ENCODE measurements around the gene ATP8A2. TPM values are rescaled to one million over a fixed set of nuclear protein-coding genes. Genes with fewer than 3 reads are reported as not detected.

ATP8A2 gene
- polyA plus RNA-seq, 1 donor from 2014 or later: 11.9 TPM

GRCh38 chr13:25401958-25402357, 30.2 kb downstream of the ATP8A2 start:
- Histone ChIP-seq H3K9me3 (ENCODE audit: low read length) (no peaks in the 10 kb centered on the region), H3K36me3 (ENCODE audit: insufficient read depth, low read length) (no peaks in the 10 kb centered on the region), H4K20me1 (ENCODE audit: insufficient read depth) (no peaks in the 10 kb centered on the region), H3K9me2 (ENCODE audit: insufficient read depth, low read length) (no peaks in the 10 kb centered on the region), H3K9ac (ENCODE audit: low read length) (no peak overlapping the region), H3K4me2 (ENCODE audit: low read length) (no peak overlapping the region), H3K79me2 (replicated peaks; ENCODE audit: insufficient read depth, low read length) (no peaks in the 10 kb centered on the region), H3K4me3 (ENCODE audit: low read length) (no peak overlapping the region), H3K27ac (ENCODE audit: low read length) (no peak overlapping the region), H3F3A (ENCODE audit: insufficient read depth, low read length, poor library complexity, severe bottlenecking) (no peaks in the 10 kb centered on the region), H2AFZ (ENCODE audit: low read depth, low read length) (no peak overlapping the region), H3K27me3 (ENCODE audit: insufficient read depth, low read depth, low read length) (no peaks in the 10 kb centered on the region)
- TF ChIP-seq TAF1 (IDR thresholded peaks at IDR 0.05; ENCODE audit: low read depth) (no peak), RAD21 (conservative IDR thresholded peaks at IDR 0.05) (no peak), SMC3 (conservative IDR thresholded peaks at IDR 0.05; ENCODE audit: poor library complexity) (no peak), REST (IDR thresholded peaks at IDR 0.05; ENCODE audit: borderline replicate concordance) (no peak), MXI1 (conservative IDR thresholded peaks at IDR 0.05; ENCODE audit: poor library complexity, severe bottlenecking) (no peak), POLR2AphosphoS5 (IDR thresholded peaks at IDR 0.05) (no peak), EP300 (conservative IDR thresholded peaks at IDR 0.05; ENCODE audit: poor library complexity, severe bottlenecking) (no peak), EZH2 (IDR thresholded peaks at IDR 0.05; ENCODE audit: borderline replicate concordance, insufficient read depth, low read length, poor library complexity, severe bottlenecking) (no peak)
- TF ChIP-seq, protein P1, sequence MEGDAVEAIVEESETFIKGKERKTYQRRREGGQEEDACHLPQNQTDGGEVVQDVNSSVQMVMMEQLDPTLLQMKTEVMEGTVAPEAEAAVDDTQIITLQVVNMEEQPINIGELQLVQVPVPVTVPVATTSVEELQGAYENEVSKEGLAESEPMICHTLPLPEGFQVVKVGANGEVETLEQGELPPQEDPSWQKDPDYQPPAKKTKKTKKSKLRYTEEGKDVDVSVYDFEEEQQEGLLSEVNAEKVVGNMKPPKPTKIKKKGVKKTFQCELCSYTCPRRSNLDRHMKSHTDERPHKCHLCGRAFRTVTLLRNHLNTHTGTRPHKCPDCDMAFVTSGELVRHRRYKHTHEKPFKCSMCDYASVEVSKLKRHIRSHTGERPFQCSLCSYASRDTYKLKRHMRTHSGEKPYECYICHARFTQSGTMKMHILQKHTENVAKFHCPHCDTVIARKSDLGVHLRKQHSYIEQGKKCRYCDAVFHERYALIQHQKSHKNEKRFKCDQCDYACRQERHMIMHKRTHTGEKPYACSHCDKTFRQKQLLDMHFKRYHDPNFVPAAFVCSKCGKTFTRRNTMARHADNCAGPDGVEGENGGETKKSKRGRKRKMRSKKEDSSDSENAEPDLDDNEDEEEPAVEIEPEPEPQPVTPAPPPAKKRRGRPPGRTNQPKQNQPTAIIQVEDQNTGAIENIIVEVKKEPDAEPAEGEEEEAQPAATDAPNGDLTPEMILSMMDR (IDR thresholded peaks at IDR 0.05; ENCODE audit: poor library complexity, severe bottlenecking): no peak

- no peaks in the 10 kb centered on the region for H3K79me2 ChIP-seq (replicated peaks; ENCODE audit: insufficient read depth, low read length)
- H3K9ac ChIP-seq (ENCODE audit: low read length): no peak overlapping the region
- TF ChIP-seq, protein P1 (IDR thresholded peaks at IDR 0.05; ENCODE audit: poor library complexity, severe bottlenecking): no peak
- TF ChIP-seq POLR2AphosphoS5 (IDR thresholded peaks at IDR 0.05): no peak
- TF ChIP-seq RAD21 (conservative IDR thresholded peaks at IDR 0.05): no peak
- TF ChIP-seq EZH2 (IDR thresholded peaks at IDR 0.05; ENCODE audit: borderline replicate concordance, insufficient read depth, low read length, poor library complexity, severe bottlenecking): no peak
- TF ChIP-seq EP300 (conservative IDR thresholded peaks at IDR 0.05; ENCODE audit: poor library complexity, severe bottlenecking): no peak
- TF ChIP-seq SMC3 (conservative IDR thresholded peaks at IDR 0.05; ENCODE audit: poor library complexity): no peak
- no peak for TF ChIP-seq TAF1 (IDR thresholded peaks at IDR 0.05; ENCODE audit: low read depth)
- TF ChIP-seq MXI1 (conservative IDR thresholded peaks at IDR 0.05; ENCODE audit: poor library complexity, severe bottlenecking): no peak
- H3K27me3 ChIP-seq (ENCODE audit: insufficient read depth, low read depth, low read length): no peaks in the 10 kb centered on the region
- H3K27ac ChIP-seq (ENCODE audit: low read length): no peak overlapping the region
- H3K4me2 ChIP-seq (ENCODE audit: low read length): no peak overlapping the region
- H4K20me1 ChIP-seq (ENCODE audit: insufficient read depth): no peaks in the 10 kb centered on the region
- no peaks in the 10 kb centered on the region for H3K9me2 ChIP-seq (ENCODE audit: insufficient read depth, low read length)
- no peak overlapping the region for H3K4me3 ChIP-seq (ENCODE audit: low read length)
- H2AFZ ChIP-seq (ENCODE audit: low read depth, low read length): no peak overlapping the region
- no peaks in the 10 kb centered on the region for H3F3A ChIP-seq (ENCODE audit: insufficient read depth, low read length, poor library complexity, severe bottlenecking)
- no peaks in the 10 kb centered on the region for H3K9me3 ChIP-seq (ENCODE audit: low read length)
- no peaks in the 10 kb centered on the region for H3K36me3 ChIP-seq (ENCODE audit: insufficient read depth, low read length)
Measured at GRCh38 chr13:25406377-25406776, 34.6 kb downstream of the ATP8A2 start.
